Testis (tissue), 3 donors: ENCODE data around the gene ABHD16A. TPM values are rescaled to one million over a fixed set of nuclear protein-coding genes. Genes with fewer than 3 reads are reported as not detected.

ENCODE experiments used
- DNase-seq: peaks from one replicate; pipeline ENCODE4 v3.0.0-alpha.2; 2019
- H3K27ac ChIP-seq, 2 donors: fragments of 200-600 bp; sonication (generic); one replicate each; pipeline ENCODE4 v1.5.1; 2019
- H3K27me3 ChIP-seq: fragments of 200-600 bp; sonication (generic); one replicate; pipeline ENCODE4 v1.5.1; 2019
- H3K36me3 ChIP-seq: fragments of 200-600 bp; sonication (generic); one replicate; pipeline ENCODE4 v1.5.1; 2017; ENCODE audit warnings: low read depth; ENCODE audit errors: missing control alignments
- H3K4me1 ChIP-seq: fragments of 200-600 bp; sonication (generic); one replicate; pipeline ENCODE4 v1.5.1; 2019
- H3K4me3 ChIP-seq, 2 donors: fragments of 200-600 bp; sonication (generic); one replicate each; pipeline ENCODE4 v1.5.1; 2017 to 2019
- H3K9me3 ChIP-seq: fragments of 200-600 bp; sonication (generic); one replicate; pipeline ENCODE4 v1.5.1; 2017
- POLR2A ChIP-seq: fragments of 450-650 bp; IDR thresholded peaks from one replicate; pipeline ENCODE4 v1.6.1; 2017; ENCODE audit warnings: antibody characterized with exemption, mild to moderate bottlenecking, moderate library complexity
- WGBS, 2 donors: methylation state at CpG; one replicate each; pipeline ENCODE4 v1.1.5; 2018; 5-methylcytosine and 5-hydroxymethylcytosine counted together
- intact Hi-C: fragments of 100-400 bp; cut with DNase I; formaldehyde crosslinking; loops from one replicate; pipeline ENCODE4 v1.15.1; 2023; ENCODE audit warnings: low total_unique reads
- microRNA-seq, 2 donors: library from miRNA; unstranded; fragments of <30 nt; microRNA quantifications; one replicate each; pipeline ENCODE4, GENCODE V29; 2016; ENCODE audit warnings: borderline number of aligned reads in 2 of 2, borderline replicate concordance in 1 of 2
- polyA plus RNA-seq: library from polyadenylated mRNA; stranded (reverse); fragments of 350-450 nt; fragmentation: Illumina TruSeq; extraction: RNeasy Lipid Tissue Mini Kit (QIAGEN cat#74804); gene quantifications from one replicate; pipeline ENCODE4 v1.2.3, GENCODE V29; 2014; ENCODE audit warnings: low read depth, low replicate concordance; ENCODE audit not compliant: insufficient read depth
- small RNA-seq, 2 donors: library from RNA; depleted of rRNA; stranded (forward); fragments of <200 nt; gene quantifications; one replicate each; pipeline ENCODE3, GENCODE V24; 2016
- total RNA-seq, 2 donors: library from RNA; depleted of rRNA; stranded (reverse); fragments of >200 nt; gene quantifications; one replicate each; pipeline ENCODE4 v1.2.3, GENCODE V29; 2016
- TF ChIP-seq, protein P1 (sequence below), 3 experiments: fragments of 450-650 bp in 2 of 3; fragments of 200-600 bp in 1 of 3; sonication (generic) in 1 of 3; IDR thresholded peaks; one replicate each; pipeline ENCODE4 v1.5.1; 2016 to 2019; ENCODE audit warnings: antibody characterized with exemption in 3 of 3, mild to moderate bottlenecking in 2 of 3, moderate library complexity in 1 of 3

ABHD16A gene
- total and polyA plus RNA-seq, 3 donors from 2014 or later: 77.0 to 108 (median 85.9) TPM

DNA sequence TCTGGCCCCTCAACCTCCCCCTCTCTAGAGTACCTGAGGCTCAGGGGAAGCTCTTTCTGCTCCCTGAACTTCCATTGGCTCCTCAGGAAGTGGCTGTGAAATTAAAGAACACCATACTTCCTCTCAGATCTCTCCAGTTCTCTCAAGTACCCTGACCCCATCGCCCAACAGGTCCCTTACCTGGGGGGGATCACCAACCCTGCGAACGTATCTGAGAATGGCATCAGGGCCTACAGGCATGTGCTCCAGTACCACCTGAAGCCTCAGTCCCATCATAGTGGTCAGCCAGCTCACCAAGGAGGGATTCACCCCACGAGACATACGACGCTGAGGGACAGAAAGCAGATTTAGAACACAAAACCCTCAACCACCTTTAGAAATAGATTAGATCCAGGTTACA lies 62.5 kb downstream of the ABHD16A start:
- Histone ChIP-seq H3K4me1 (no peaks in the 10 kb centered on the region), H3K4me3 (no peak overlapping the region), H3K9me3 (no peaks in the 10 kb centered on the region), H3K36me3 (no peaks in the 10 kb centered on the region), H3K27me3 (no peaks in the 10 kb centered on the region), H3K27ac (no peak overlapping the region)
- intact Hi-C loops: no loop called here
- TF ChIP-seq, protein P1, sequence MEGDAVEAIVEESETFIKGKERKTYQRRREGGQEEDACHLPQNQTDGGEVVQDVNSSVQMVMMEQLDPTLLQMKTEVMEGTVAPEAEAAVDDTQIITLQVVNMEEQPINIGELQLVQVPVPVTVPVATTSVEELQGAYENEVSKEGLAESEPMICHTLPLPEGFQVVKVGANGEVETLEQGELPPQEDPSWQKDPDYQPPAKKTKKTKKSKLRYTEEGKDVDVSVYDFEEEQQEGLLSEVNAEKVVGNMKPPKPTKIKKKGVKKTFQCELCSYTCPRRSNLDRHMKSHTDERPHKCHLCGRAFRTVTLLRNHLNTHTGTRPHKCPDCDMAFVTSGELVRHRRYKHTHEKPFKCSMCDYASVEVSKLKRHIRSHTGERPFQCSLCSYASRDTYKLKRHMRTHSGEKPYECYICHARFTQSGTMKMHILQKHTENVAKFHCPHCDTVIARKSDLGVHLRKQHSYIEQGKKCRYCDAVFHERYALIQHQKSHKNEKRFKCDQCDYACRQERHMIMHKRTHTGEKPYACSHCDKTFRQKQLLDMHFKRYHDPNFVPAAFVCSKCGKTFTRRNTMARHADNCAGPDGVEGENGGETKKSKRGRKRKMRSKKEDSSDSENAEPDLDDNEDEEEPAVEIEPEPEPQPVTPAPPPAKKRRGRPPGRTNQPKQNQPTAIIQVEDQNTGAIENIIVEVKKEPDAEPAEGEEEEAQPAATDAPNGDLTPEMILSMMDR (IDR thresholded peaks at IDR 0.05): no peak
- no peak for DNase-seq
- WGBS, 2 donors: 95 to 97% methylated on average over 6 of the region's 6 CpGs

DNA sequence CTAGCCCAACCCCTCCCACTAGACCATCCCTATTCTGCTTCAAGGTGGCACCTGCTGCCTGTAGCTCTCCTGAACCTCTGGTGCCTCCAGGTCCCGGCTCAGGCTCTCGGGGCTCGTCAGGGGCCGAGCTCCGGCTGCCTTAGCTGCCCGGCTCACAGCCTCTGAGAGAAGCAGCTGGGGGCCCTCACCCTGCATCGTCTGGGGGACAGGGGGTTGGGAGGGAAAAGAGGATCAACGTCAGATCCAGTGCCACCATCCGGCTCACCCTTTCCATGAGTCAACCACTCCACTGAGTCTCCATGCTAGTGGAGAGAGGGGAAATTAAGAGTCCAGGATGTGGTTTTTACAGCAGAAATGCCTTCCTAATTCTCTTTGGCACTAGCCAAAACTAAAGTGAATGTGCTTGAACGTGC lies 63.7 kb downstream of the ABHD16A start:
- no peak for TF ChIP-seq POLR2A
- TF ChIP-seq, protein P1 (IDR thresholded peaks at IDR 0.05): no peak
- Histone ChIP-seq H3K27me3 (no peaks in the 10 kb centered on the region), H3K36me3 (no peaks in the 10 kb centered on the region), H3K4me1 (no peaks in the 10 kb centered on the region), H3K4me3 (no peak overlapping the region), H3K9me3 (no peaks in the 10 kb centered on the region), H3K27ac (no peak overlapping the region)
- 82 to 84% methylated on average over 7 to 10 of the region's 10 CpGs for WGBS, 2 donors
- intact Hi-C loops: no loop called here
- no peak for DNase-seq

DNA sequence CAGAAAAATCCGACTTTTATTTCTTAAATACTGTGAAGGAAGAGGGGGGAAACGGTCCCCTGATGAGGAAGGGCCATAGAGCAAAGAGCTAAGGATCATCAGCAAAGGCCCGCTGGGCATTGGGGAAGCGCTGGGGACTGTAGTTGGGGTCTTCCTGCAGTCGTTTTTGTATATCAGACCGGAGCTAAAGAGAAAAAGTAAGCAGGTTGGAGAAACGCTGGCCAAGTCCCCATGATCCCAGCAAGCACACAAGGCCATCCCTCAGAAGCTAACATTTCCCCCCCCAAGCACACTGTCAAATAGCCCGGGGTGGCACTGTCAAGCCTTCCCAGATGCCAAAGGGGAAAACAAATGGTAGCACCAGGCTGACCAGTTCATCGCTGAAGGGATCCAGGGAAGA lies 64.1 kb downstream of the ABHD16A start:
- intact Hi-C loops: no loop called here
- no peak for DNase-seq
- 86 to 87% methylated on average over 9 of the region's 9 CpGs for WGBS, 2 donors
- Histone ChIP-seq H3K27ac (no peak overlapping the region), H3K27me3 (no peaks in the 10 kb centered on the region), H3K36me3 (no peaks in the 10 kb centered on the region), H3K4me1 (no peaks in the 10 kb centered on the region), H3K4me3 (no peak overlapping the region), H3K9me3 (no peaks in the 10 kb centered on the region)
- TF ChIP-seq POLR2A: no peak
- TF ChIP-seq, protein P1 (IDR thresholded peaks at IDR 0.05): no peak

Small RNAs within 50 kb of the gene (microRNA-seq; reads per million reads assigned to microRNA genes)
- gene MIR4646: 2.8 reads per million in 2 donors

Small RNAs within 50 kb of the gene (small RNA-seq; reads per million reads assigned to genes)
- gene LY6G6D (0 reads per million in 2 donors), gene MIR4646 (0 reads per million in 2 donors), gene RF00019 (0 reads per million in 2 donors)

Other genes starting within 250 kb of the ABHD16A start
Only the 30 nearest of the 39 such genes appear.
- gene ATP6V1G2, start 156.7 kb downstream of the ABHD16A start, total RNA-seq: 1 to 10 TPM; 3.3 to 6.9 TPM
- 4.7 TPM for gene ATP6V1G2, start 156.7 kb downstream of the ABHD16A start, polyA plus RNA-seq
- 10 to 100 TPM; 51.2 to 55.3 TPM for gene NFKBIL1, start 155.7 kb downstream of the ABHD16A start, total RNA-seq
- 25.9 TPM for gene NFKBIL1, start 155.7 kb downstream of the ABHD16A start, polyA plus RNA-seq
- gene LTA, start 131.0 kb downstream of the ABHD16A start, total RNA-seq: 1 to 10 TPM; 1.3 to 2.6 TPM
- 2.0 TPM for gene LTA, start 131.0 kb downstream of the ABHD16A start, polyA plus RNA-seq
- under 1 TPM; 0.24 to 0.31 TPM for gene TNF, start 127.8 kb downstream of the ABHD16A start, total RNA-seq
- gene TNF, start 127.8 kb downstream of the ABHD16A start, polyA plus RNA-seq: 1.1 TPM
- gene LTB, start 120.9 kb downstream of the ABHD16A start, total RNA-seq: 1 to 10 TPM in 1 of 2 donors, not detected in 1; 2.0 TPM
- 7.2 TPM for gene LTB, start 120.9 kb downstream of the ABHD16A start, polyA plus RNA-seq
- 1 to 10 TPM in 1 of 2 donors, under 1 TPM in 1; 0.71 to 1.2 TPM for gene LST1, start 117.0 kb downstream of the ABHD16A start, total RNA-seq
- gene LST1, start 117.0 kb downstream of the ABHD16A start, polyA plus RNA-seq: 13.0 TPM
- 1 to 10 TPM in 1 of 2 donors, not detected in 1; 2.6 TPM for gene NCR3, start 110.3 kb downstream of the ABHD16A start, total RNA-seq
- 1.7 TPM for gene NCR3, start 110.3 kb downstream of the ABHD16A start, polyA plus RNA-seq
- gene AIF1, start 88.1 kb downstream of the ABHD16A start, total RNA-seq: 1 to 10 TPM; 2.9 to 6.3 TPM
- 34.8 TPM for gene AIF1, start 88.1 kb downstream of the ABHD16A start, polyA plus RNA-seq
- gene PRRC2A, start 82.6 kb downstream of the ABHD16A start, total RNA-seq: 100 to 1,000 TPM; 288 to 301 TPM
- gene PRRC2A, start 82.6 kb downstream of the ABHD16A start, polyA plus RNA-seq: 473 TPM
- 100 to 1,000 TPM; 654 to 710 TPM for gene BAG6, start 50.7 kb downstream of the ABHD16A start, total RNA-seq
- 861 TPM for gene BAG6, start 50.7 kb downstream of the ABHD16A start, polyA plus RNA-seq
- 1 to 10 TPM; 7.5 to 9.8 TPM for gene APOM, start 47.4 kb downstream of the ABHD16A start, total RNA-seq
- 27.9 TPM for gene APOM, start 47.4 kb downstream of the ABHD16A start, polyA plus RNA-seq
- gene C6orf47, start 42.5 kb downstream of the ABHD16A start, total RNA-seq: 10 to 100 TPM; 13.9 to 17.8 TPM
- gene C6orf47, start 42.5 kb downstream of the ABHD16A start, polyA plus RNA-seq: 11.9 TPM
- gene GPANK1, start 38.3 kb downstream of the ABHD16A start, total RNA-seq: 10 to 100 TPM; 34.5 to 46.1 TPM
- gene GPANK1, start 38.3 kb downstream of the ABHD16A start, polyA plus RNA-seq: 81.3 TPM
- gene CSNK2B, start 37.2 kb downstream of the ABHD16A start, total RNA-seq: 100 to 1,000 TPM; 397 to 421 TPM
- 523 TPM for gene CSNK2B, start 37.2 kb downstream of the ABHD16A start, polyA plus RNA-seq
- gene LY6G5B, start 33.3 kb downstream of the ABHD16A start, total RNA-seq: 10 to 100 TPM; 14.0 to 15.9 TPM
- gene LY6G5B, start 33.3 kb downstream of the ABHD16A start, polyA plus RNA-seq: 16.3 TPM
- 10 to 100 TPM in 1 of 2 donors, 1 to 10 TPM in 1; 8.7 to 18.3 TPM for gene LY6G5C, start 22.3 kb downstream of the ABHD16A start, total RNA-seq
- gene LY6G5C, start 22.3 kb downstream of the ABHD16A start, polyA plus RNA-seq: 14.0 TPM
- not detected for gene LY6G6F, start 3.5 kb upstream of the ABHD16A start, total RNA-seq
- gene LY6G6F, start 3.5 kb upstream of the ABHD16A start, polyA plus RNA-seq: 0.41 TPM
- gene LY6G6D, start 12.0 kb upstream of the ABHD16A start, total RNA-seq: not detected
- gene LY6G6D, start 12.0 kb upstream of the ABHD16A start, polyA plus RNA-seq: not detected
- under 1 TPM in 1 of 2 donors, not detected in 1; 0.39 TPM for gene LY6G6C, start 18.4 kb upstream of the ABHD16A start, total RNA-seq
- gene LY6G6C, start 18.4 kb upstream of the ABHD16A start, polyA plus RNA-seq: 1.4 TPM
- under 1 TPM; 0.74 to 0.94 TPM for gene MPIG6B, start 20.0 kb upstream of the ABHD16A start, total RNA-seq
- 1.3 TPM for gene MPIG6B, start 20.0 kb upstream of the ABHD16A start, polyA plus RNA-seq
- gene DDAH2, start 26.0 kb upstream of the ABHD16A start, total RNA-seq: 10 to 100 TPM; 19.6 to 38.0 TPM
- 50.8 TPM for gene DDAH2, start 26.0 kb upstream of the ABHD16A start, polyA plus RNA-seq
- 10 to 100 TPM; 35.4 to 93.5 TPM for gene CLIC1, start 33.2 kb upstream of the ABHD16A start, total RNA-seq
- 130 TPM for gene CLIC1, start 33.2 kb upstream of the ABHD16A start, polyA plus RNA-seq
- 100 to 1,000 TPM in 1 of 2 donors, 10 to 100 TPM in 1; 77.6 to 135 TPM for gene MSH5, start 36.7 kb upstream of the ABHD16A start, total RNA-seq
- 36.2 TPM for gene MSH5, start 36.7 kb upstream of the ABHD16A start, polyA plus RNA-seq
- 10 to 100 TPM; 10.4 to 11.6 TPM for gene SAPCD1, start 59.3 kb upstream of the ABHD16A start, total RNA-seq
- 5.9 TPM for gene SAPCD1, start 59.3 kb upstream of the ABHD16A start, polyA plus RNA-seq
- 1 to 10 TPM; 3.1 to 6.3 TPM for gene VWA7, start 74.0 kb upstream of the ABHD16A start, total RNA-seq
- gene VWA7, start 74.0 kb upstream of the ABHD16A start, polyA plus RNA-seq: 2.7 TPM
- gene VARS1, start 92.4 kb upstream of the ABHD16A start, total RNA-seq: 100 to 1,000 TPM in 1 of 2 donors, 10 to 100 TPM in 1; 94.8 to 131 TPM
- 156 TPM for gene VARS1, start 92.4 kb upstream of the ABHD16A start, polyA plus RNA-seq
- 10 to 100 TPM; 43.3 to 49.6 TPM for gene LSM2, start 103.6 kb upstream of the ABHD16A start, total RNA-seq
- gene LSM2, start 103.6 kb upstream of the ABHD16A start, polyA plus RNA-seq: 55.5 TPM
- gene HSPA1L, start 112.0 kb upstream of the ABHD16A start, total RNA-seq: 10 to 100 TPM; 30.3 to 87.9 TPM
- 103 TPM for gene HSPA1L, start 112.0 kb upstream of the ABHD16A start, polyA plus RNA-seq
- gene HSPA1A, start 112.2 kb upstream of the ABHD16A start, total RNA-seq: 100 to 1,000 TPM; 113 to 151 TPM
- gene HSPA1A, start 112.2 kb upstream of the ABHD16A start, polyA plus RNA-seq: 90.4 TPM
- gene HSPA1B, start 124.4 kb upstream of the ABHD16A start, total RNA-seq: 100 to 1,000 TPM; 167 to 204 TPM
- 127 TPM for gene HSPA1B, start 124.4 kb upstream of the ABHD16A start, polyA plus RNA-seq